Occipital lobe (tissue), 2 donors: ENCODE data around the gene RFT1. TPM values are rescaled to one million over a fixed set of nuclear protein-coding genes. Genes with fewer than 3 reads are reported as not detected.
A peak's percentile ranks its signal among the peaks of the same experiment; 100 is the strongest.
"Not testable (repeated sequence)": the region's sequence is repeated elsewhere in the genome, so short reads cannot be mapped to it uniquely, and the experiment has no call there.

Experiments used
- DNase-seq: peaks from one replicate; lab custom pipeline; 2025; lab: John Stamatoyannopoulos, UW
- total RNA-seq: library from RNA; depleted of rRNA; stranded (reverse); fragments of >200 nt; gene quantifications from one replicate; pipeline ENCODE4 v1.2.3, GENCODE V29; 2014

Gene RFT1
- total RNA-seq, 1 donor from 2014 or later = 8.6 TPM

GRCh38 chr3:53071882-53072431 is 58.3 kb downstream of the RFT1 start:
- no peak for DNase-seq

GRCh38 chr3:53069422-53070068 is 60.7 kb downstream of the RFT1 start:
- DNase-seq = no peak

- DNase-seq = no peak
These were observed 62.1 kb downstream of the RFT1 start for GRCh38 chr3:53068176-53068575.

GRCh38 chr3:53067567-53067966 is 62.7 kb downstream of the RFT1 start:
- no peak for DNase-seq

- DNase-seq = no peak
These were observed 64.3 kb downstream of the RFT1 start for GRCh38 chr3:53065841-53066480.

- DNase-seq = no peak
These were observed 67.3 kb downstream of the RFT1 start for GRCh38 chr3:53062905-53063304.

GRCh38 chr3:53056442-53056841 is 73.8 kb downstream of the RFT1 start:
- no peak for DNase-seq

GRCh38 chr3:53054233-53054632 is 76.0 kb downstream of the RFT1 start:
- not testable (repeated sequence) for DNase-seq

- no peak for DNase-seq
These were observed 78.3 kb downstream of the RFT1 start for GRCh38 chr3:53051929-53052328.

GRCh38 chr3:53049987-53050386 is 80.2 kb downstream of the RFT1 start:
- DNase-seq = no peak

- DNase-seq = no peak
These were observed 83.8 kb downstream of the RFT1 start for GRCh38 chr3:53046171-53047170.

- peak; percentile 39 for DNase-seq
These were observed 84.6 kb downstream of the RFT1 start, which contains the start of gene SFMBT1 for GRCh38 chr3:53045518-53046170. SFMBT1 (minus strand) TSS chr3:53046073; CDS start chr3:52969128, 76,945 bp downstream.

- DNase-seq = peak; percentile 11
These were observed 85.3 kb downstream of the RFT1 start for GRCh38 chr3:53044711-53045517.

- DNase-seq = no peak
These were observed 85.9 kb downstream of the RFT1 start for GRCh38 chr3:53044371-53044710.

- no peak for DNase-seq
These were observed 86.5 kb downstream of the RFT1 start for GRCh38 chr3:53043738-53044137.

- no peak for DNase-seq
These were observed 87.6 kb downstream of the RFT1 start for GRCh38 chr3:53042651-53043050.

- DNase-seq = no peak
These were observed 89.8 kb downstream of the RFT1 start for GRCh38 chr3:53040351-53040820.

GRCh38 chr3:53039376-53039752 is 90.9 kb downstream of the RFT1 start:
- DNase-seq = no peak

- DNase-seq = no peak
These were observed 91.4 kb downstream of the RFT1 start for GRCh38 chr3:53038679-53039375.
